Liver (tissue), 9 donors: ENCODE measurements around the gene TMCO4. TPM values are rescaled to one million over a fixed set of nuclear protein-coding genes. Genes with fewer than 3 reads are reported as not detected.

Experiments used
- DNase-seq: peaks from one replicate; pipeline ENCODE4 v3.0.0-alpha.2; 2017; ENCODE audit warnings: low spot score
- H3K27ac ChIP-seq, 2 donors: one replicate each; pipeline ENCODE4 v1.7.0; 2013; ENCODE audit warnings: inconsistent platforms in 2 of 2, low read length in 2 of 2, control low read depth in 1 of 2, low read depth in 1 of 2, mild to moderate bottlenecking in 1 of 2
- H3K27me3 ChIP-seq, 4 donors: one replicate each; pipeline versions ENCODE4 v1.6.1 to v1.7.0; 2013; ENCODE audit warnings: low read length in 3 of 4, inconsistent platforms in 1 of 4, mild to moderate bottlenecking in 1 of 4, moderate library complexity in 1 of 4; ENCODE audit not compliant: control insufficient read depth in 4 of 4, insufficient read depth in 4 of 4
- H3K36me3 ChIP-seq, 4 donors: one replicate each; pipeline versions ENCODE4 v1.6.1 to v1.7.0; 2013; ENCODE audit warnings: low read length in 3 of 4, mild to moderate bottlenecking in 3 of 4, low read depth in 1 of 4, moderate library complexity in 1 of 4; ENCODE audit not compliant: control insufficient read depth in 4 of 4, insufficient read depth in 3 of 4
- H3K4me1 ChIP-seq, 4 donors: one replicate each; pipeline versions ENCODE4 v1.6.1 to v1.7.0; 2013; ENCODE audit warnings: low read length in 3 of 4, mild to moderate bottlenecking in 3 of 4, moderate library complexity in 1 of 4; ENCODE audit not compliant: control insufficient read depth in 4 of 4, insufficient read depth in 4 of 4
- H3K4me3 ChIP-seq, 3 donors: one replicate each; pipeline versions ENCODE4 v1.6.1 to v1.7.0; 2013; ENCODE audit warnings: low read length in 3 of 3, control low read depth in 1 of 3, low read depth in 1 of 3, mild to moderate bottlenecking in 1 of 3
- H3K9ac ChIP-seq, 2 donors: one replicate each; pipeline ENCODE4 v1.7.0; 2013; ENCODE audit warnings: low read length in 2 of 2, mild to moderate bottlenecking in 2 of 2, moderate library complexity in 2 of 2, control low read depth in 1 of 2, low read depth in 1 of 2
- H3K9me3 ChIP-seq, 4 donors: one replicate each; pipeline versions ENCODE4 v1.6.1 to v1.7.0; 2013; ENCODE audit warnings: low read length in 3 of 4; ENCODE audit not compliant: control insufficient read depth in 4 of 4
- ATF3 ChIP-seq: IDR thresholded peaks from 2 replicates; pipeline ENCODE4 v1.6.1; 2016; ENCODE audit warnings: antibody characterized with exemption
- CTCF ChIP-seq: fragments of 150-350 bp; IDR thresholded peaks from 2 replicates; pipeline ENCODE4 v1.5.1; 2017; ENCODE audit warnings: improper control_type of control experiment, low read depth, low read length; ENCODE audit not compliant: missing input control
- EGR1 ChIP-seq, 2 donors: IDR thresholded peaks; 2 replicates each; pipeline ENCODE4 v1.6.1; 2016 to 2018; ENCODE audit warnings: antibody characterized with exemption in 2 of 2, low read depth in 2 of 2
- FOXA1 ChIP-seq: IDR thresholded peaks from 2 replicates; pipeline ENCODE4 v1.6.1; 2016; ENCODE audit warnings: antibody characterized with exemption
- FOXA2 ChIP-seq: IDR thresholded peaks from 2 replicates; pipeline ENCODE4 v1.6.1; 2016; ENCODE audit warnings: antibody characterized with exemption
- GABPA ChIP-seq, 2 donors: IDR thresholded peaks in 1 of 2; conservative IDR thresholded peaks in 1 of 2; 2 replicates each; pipeline ENCODE4 v1.6.1; 2016; ENCODE audit warnings: antibody characterized with exemption in 2 of 2, mild to moderate bottlenecking in 1 of 2, moderate library complexity in 1 of 2
- HNF4A ChIP-seq, 2 donors: conservative IDR thresholded peaks; 2 replicates each; pipeline ENCODE4 v1.6.1; 2016; ENCODE audit warnings: antibody characterized with exemption in 2 of 2, mild to moderate bottlenecking in 2 of 2
- HNF4G ChIP-seq: IDR thresholded peaks from 2 replicates; pipeline ENCODE4 v1.6.1; 2016; ENCODE audit warnings: antibody characterized with exemption
- JUND ChIP-seq, 2 donors: IDR thresholded peaks; 2 replicates each; pipeline ENCODE4 v1.6.1; 2016; ENCODE audit warnings: antibody characterized with exemption in 2 of 2
- MAX ChIP-seq: IDR thresholded peaks from 2 replicates; pipeline ENCODE4 v1.6.1; 2016; ENCODE audit warnings: antibody characterized with exemption
- NR2F2 ChIP-seq: IDR thresholded peaks from 2 replicates; pipeline ENCODE4 v1.6.1; 2016; ENCODE audit warnings: antibody characterized with exemption
- RAD21 ChIP-seq, 2 donors: IDR thresholded peaks; 2 replicates each; pipeline ENCODE4 v1.6.1; 2016; ENCODE audit warnings: antibody characterized with exemption in 2 of 2, mild to moderate bottlenecking in 2 of 2
- REST ChIP-seq: IDR thresholded peaks from 2 replicates; pipeline ENCODE4 v1.6.1; 2016; ENCODE audit warnings: antibody characterized with exemption, mild to moderate bottlenecking
- RXRA ChIP-seq, 2 donors: IDR thresholded peaks; 2 replicates each; pipeline ENCODE4 v1.6.1; 2017 to 2018; ENCODE audit warnings: antibody characterized with exemption in 2 of 2, mild to moderate bottlenecking in 1 of 2
- SP1 ChIP-seq: IDR thresholded peaks from 2 replicates; pipeline ENCODE4 v1.6.1; 2018; ENCODE audit warnings: antibody characterized with exemption, mild to moderate bottlenecking
- TAF1 ChIP-seq: conservative IDR thresholded peaks from 2 replicates; pipeline ENCODE4 v1.6.1; 2016; ENCODE audit warnings: antibody characterized with exemption, mild to moderate bottlenecking
- YY1 ChIP-seq: IDR thresholded peaks from 2 replicates; pipeline ENCODE4 v1.6.1; 2016; ENCODE audit warnings: antibody characterized with exemption, mild to moderate bottlenecking
- WGBS: extraction: QIAGEN DNeasy Blood & Tissue Kit; methylation state at CpG from one replicate; pipeline ENCODE4 v1.1.7; 2013; 5-methylcytosine and 5-hydroxymethylcytosine counted together
- polyA plus RNA-seq, 2 donors: library from polyadenylated mRNA; stranded (reverse) in 1 of 2; unstranded in 1 of 2; fragments of 200-250 nt in 1 of 2; fragments of >200 nt in 1 of 2; fragmentation: Nextera tagmentation in 1 of 2; extraction: Ambion mirVana in 1 of 2; gene quantifications; one replicate each; pipeline versions ENCODE4 v1.2.1 to v1.2.3, GENCODE V29; 2013 to 2015
- total RNA-seq, 2 donors: library from RNA; depleted of rRNA; stranded (reverse); fragments of >200 nt; gene quantifications; one replicate each; pipeline ENCODE4 v1.2.3, GENCODE V29; 2014
- TF ChIP-seq, protein P1 (sequence below): IDR thresholded peaks from 2 replicates; pipeline ENCODE4 v1.6.1; 2016; ENCODE audit warnings: antibody characterized with exemption
- donor health status: healthy.
- donor health status: healthy.
- donor health status: healthy.
- donor health status: healthy.
- donor health status: healthy.

TMCO4 gene
- total and polyA plus RNA-seq, 4 donors, result 4.0 to 9.5 (median 6.0) TPM

DNA sequence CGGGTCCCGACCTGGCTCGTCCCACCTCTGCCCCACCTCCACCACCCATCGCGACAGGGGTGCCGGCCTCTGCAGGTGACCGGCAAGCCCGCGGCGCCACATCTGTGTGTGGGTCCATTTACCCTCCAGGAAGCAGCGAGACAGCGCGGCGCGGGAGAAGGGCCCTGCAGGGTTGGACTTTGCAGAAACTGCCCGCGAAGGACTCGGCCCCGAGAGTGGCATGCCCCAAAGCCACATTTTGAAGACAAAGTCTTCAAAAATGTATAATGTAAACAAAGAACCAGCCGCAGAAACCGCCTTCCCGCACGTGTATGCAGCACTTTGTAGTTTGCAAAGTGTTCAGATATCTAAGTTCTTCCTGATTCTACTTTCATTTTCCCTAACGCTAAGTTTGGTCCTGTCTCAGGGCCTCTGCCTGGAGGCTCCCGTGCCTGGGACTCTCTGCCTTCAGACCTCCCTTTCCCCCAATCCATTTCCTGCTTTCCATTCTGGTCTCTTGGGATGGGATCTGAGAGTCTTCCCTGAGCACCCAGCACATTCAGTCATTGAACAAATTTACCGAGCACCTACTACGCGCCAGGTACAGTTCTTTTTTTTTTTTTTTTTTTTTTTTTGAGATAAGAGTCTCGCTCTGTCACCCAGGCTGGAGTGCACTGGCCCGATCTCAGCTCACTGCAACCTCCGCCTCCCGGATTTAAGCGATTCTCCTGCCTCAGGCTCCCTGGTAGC lies 524 bp upstream of the TMCO4 start:
- peak; percentile 39 for TF ChIP-seq YY1
- peak in 1 of 2 donors; percentile 5 for TF ChIP-seq HNF4A (conservative IDR thresholded peaks at IDR 0.05)
- TF ChIP-seq SP1, result peak; percentile 10
- no peak for TF ChIP-seq MAX
- H3K9me3 ChIP-seq, result no peaks in the 10 kb centered on the region
- WGBS, result 18% methylated on average over 33 of the region's 33 CpGs
- no peaks in the 10 kb centered on the region for H3K36me3 ChIP-seq
- H3K27ac ChIP-seq, result peak overlapping the region; percentile 86 to 92
- H3K4me3 ChIP-seq, result peak overlapping the region; percentile 80 to 86 (median 85)
- peak overlapping the region in 1 of 2 donors; percentile 80 for H3K9ac ChIP-seq
- no peaks in the 10 kb centered on the region for H3K27me3 ChIP-seq
- peak; percentile 48 for DNase-seq
- H3K4me1 ChIP-seq, result peaks cover 0 to 18% (median 9%) of the 10 kb centered on the region in 4 donors

DNA sequence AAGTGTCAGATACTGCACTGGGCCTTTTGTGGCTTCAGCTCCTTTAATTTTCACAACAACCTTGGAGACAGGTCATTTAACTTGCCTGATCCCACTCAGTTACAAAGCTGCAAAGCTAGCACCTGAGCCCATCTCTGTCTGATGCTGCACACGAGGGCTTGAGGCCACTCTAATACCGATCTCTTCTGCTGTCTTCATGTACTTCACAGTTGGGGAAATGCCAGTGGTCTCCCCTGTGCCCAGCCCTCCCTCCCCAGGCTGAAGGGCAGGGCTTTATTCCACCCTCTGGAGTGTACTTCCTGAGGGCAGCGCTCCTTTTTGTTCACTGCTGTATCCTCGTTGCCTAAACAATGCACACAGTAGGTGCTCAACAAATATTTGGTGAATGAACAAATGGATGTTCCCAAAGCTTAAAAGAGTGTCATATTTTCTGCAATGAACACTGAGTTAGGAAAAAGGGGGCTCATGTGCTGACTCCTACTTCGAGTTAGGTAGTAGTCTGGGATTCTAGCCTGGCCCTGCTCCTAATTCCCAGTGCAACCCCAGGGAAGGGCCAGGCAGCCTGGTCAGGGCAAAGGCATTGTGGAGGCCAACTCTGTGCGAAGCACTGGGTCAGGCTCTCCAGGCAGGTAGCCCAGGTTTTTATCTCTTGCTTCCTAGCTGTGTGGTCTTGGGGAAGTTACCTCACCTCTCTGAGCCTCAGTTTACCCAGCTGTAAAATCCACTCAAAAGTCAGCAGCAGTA lies 1.1 kb downstream of the TMCO4 start:
- peaks cover 0 to 18% (median 9%) of the 10 kb centered on the region in 4 donors for H3K4me1 ChIP-seq
- DNase-seq, result no peak
- no peaks in the 10 kb centered on the region for H3K9me3 ChIP-seq
- WGBS, result 72% methylated on average over 6 of the region's 6 CpGs
- no peak for TF ChIP-seq FOXA1
- no peak for TF ChIP-seq ATF3
- no peak for TF ChIP-seq REST
- TF ChIP-seq JUND (IDR thresholded peaks at IDR 0.05), result no peak
- TF ChIP-seq, protein P1, sequence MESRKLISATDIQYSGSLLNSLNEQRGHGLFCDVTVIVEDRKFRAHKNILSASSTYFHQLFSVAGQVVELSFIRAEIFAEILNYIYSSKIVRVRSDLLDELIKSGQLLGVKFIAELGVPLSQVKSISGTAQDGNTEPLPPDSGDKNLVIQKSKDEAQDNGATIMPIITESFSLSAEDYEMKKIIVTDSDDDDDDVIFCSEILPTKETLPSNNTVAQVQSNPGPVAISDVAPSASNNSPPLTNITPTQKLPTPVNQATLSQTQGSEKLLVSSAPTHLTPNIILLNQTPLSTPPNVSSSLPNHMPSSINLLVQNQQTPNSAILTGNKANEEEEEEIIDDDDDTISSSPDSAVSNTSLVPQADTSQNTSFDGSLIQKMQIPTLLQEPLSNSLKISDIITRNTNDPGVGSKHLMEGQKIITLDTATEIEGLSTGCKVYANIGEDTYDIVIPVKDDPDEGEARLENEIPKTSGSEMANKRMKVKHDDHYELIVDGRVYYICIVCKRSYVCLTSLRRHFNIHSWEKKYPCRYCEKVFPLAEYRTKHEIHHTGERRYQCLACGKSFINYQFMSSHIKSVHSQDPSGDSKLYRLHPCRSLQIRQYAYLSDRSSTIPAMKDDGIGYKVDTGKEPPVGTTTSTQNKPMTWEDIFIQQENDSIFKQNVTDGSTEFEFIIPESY, result no peak
- no peak for TF ChIP-seq GABPA (IDR thresholded peaks at IDR 0.05 in 1 of 2, conservative IDR thresholded peaks at IDR 0.05 in 1 of 2)
- TF ChIP-seq HNF4A (conservative IDR thresholded peaks at IDR 0.05), result no peak
- no peak for TF ChIP-seq EGR1 (IDR thresholded peaks at IDR 0.05; ENCODE audit: low read depth in 2 of 2)
- no peak for TF ChIP-seq SP1
- no peak for TF ChIP-seq MAX
- TF ChIP-seq FOXA2, result no peak
- TF ChIP-seq NR2F2, result no peak
- no peak for TF ChIP-seq RXRA (IDR thresholded peaks at IDR 0.05)
- TF ChIP-seq CTCF, result no peak
- TF ChIP-seq TAF1, result no peak
- no peak for TF ChIP-seq HNF4G
- no peak for TF ChIP-seq RAD21 (IDR thresholded peaks at IDR 0.05)
- peak overlapping the region; percentile 44 to 80 (median 62) for H3K4me3 ChIP-seq
- no peaks in the 10 kb centered on the region for H3K36me3 ChIP-seq
- H3K27ac ChIP-seq, result peak overlapping the region; percentile 86 to 92
- no peaks in the 10 kb centered on the region for H3K27me3 ChIP-seq
- H3K9ac ChIP-seq, result peak overlapping the region; percentile 71 to 80
